Psoas muscle (tissue), 8 donors: Measurements from ENCODE around the gene CHIC1. TPM values are rescaled to one million over a fixed set of nuclear protein-coding genes. Genes with fewer than 3 reads are reported as not detected.

ENCODE experiments used
- ATAC-seq, 4 donors: fragments of 200-7000 bp; cut with Tn5 transposase; one replicate each; pipeline ENCODE4 v1.9.1; 2020; ENCODE audit warnings: moderate library complexity in 3 of 4, mild to moderate bottlenecking in 2 of 4
- DNase-seq, 2 donors: peaks; one replicate each; pipeline ENCODE4 v3.0.0-alpha.2; 2020
- H3K27ac ChIP-seq: fragments of 200-600 bp; one replicate; pipeline ENCODE4 v1.8.0; 2022
- H3K27me3 ChIP-seq, 3 donors: fragments of 200-600 bp in 1 of 3; one replicate each; pipeline versions ENCODE4 v1.6.1 to v1.8.0; 2013 to 2022; ENCODE audit warnings: low read length in 2 of 3, mild to moderate bottlenecking in 2 of 3, moderate library complexity in 1 of 3; ENCODE audit not compliant: insufficient read depth in 3 of 3
- H3K36me3 ChIP-seq, 2 donors: fragments of 200-600 bp in 1 of 2; one replicate each; pipeline versions ENCODE4 v1.6.1 to v1.8.0; 2013 to 2022; ENCODE audit warnings: low read depth in 1 of 2, mild to moderate bottlenecking in 1 of 2, moderate library complexity in 1 of 2; ENCODE audit not compliant: insufficient read depth in 1 of 2
- H3K4me1 ChIP-seq: fragments of 200-600 bp; one replicate; pipeline ENCODE4 v1.8.0; 2022
- H3K4me3 ChIP-seq: fragments of 200-600 bp; one replicate; pipeline ENCODE4 v1.8.0; 2022; ENCODE audit warnings: mild to moderate bottlenecking
- H3K9me3 ChIP-seq: fragments of 200-600 bp; one replicate; pipeline ENCODE4 v1.8.0; 2022
- CTCF ChIP-seq: fragments of 200-600 bp; IDR thresholded peaks from one replicate; pipeline ENCODE4 v1.8.0; 2022; ENCODE audit warnings: antibody characterized with exemption
- WGBS, 3 donors: extraction: QIAGEN DNeasy Blood & Tissue Kit; methylation state at CpG; one replicate each; pipeline versions ENCODE4 v1.1.6 to v1.1.7; 2013; 5-methylcytosine and 5-hydroxymethylcytosine counted together
- intact Hi-C, 2 donors: fragments of 100-400 bp; cut with DNase I; formaldehyde crosslinking; loops; one replicate each; pipeline versions ENCODE4 v1.11.0 to v1.14.2; 2022
- polyA plus RNA-seq, 3 donors: library from polyadenylated mRNA; stranded (reverse); fragments of 200-250 nt; gene quantifications; one replicate each; pipeline ENCODE4 v1.2.3, GENCODE V29; 2013
- total RNA-seq, 4 donors: library from RNA; stranded (reverse); fragmentation: NEBNext Ultra II Directional in 2 of 4; extraction: Animal tissue kit (Norgen Biotek cat#: 25700) in 2 of 4; gene quantifications; one replicate each; pipeline versions ENCODE4 v1.2.1 to v1.2.4, GENCODE V29; 2021 to 2023
- donor health status: healthy with polysubstance abuse.
- donor health status: DM: no; HTN: no; CAD: no; lungs with moderate emphysema.
- donor health status: Bipolar disorder and iron deficiency.
- donor health status: healthy.
- donor health status: DM: yes; HTN: yes; CAD: no.
- donor health status: DM: no; HTN: no; CAD: no.
- donor health status: DM: no; HTN: no; CAD: no.
- donor health status: DM: yes; HTN: yes; CAD: no.

Gene CHIC1
- total and polyA plus RNA-seq, 7 donors, result 0.70 to 6.8 (median 1.9) TPM

DNA sequence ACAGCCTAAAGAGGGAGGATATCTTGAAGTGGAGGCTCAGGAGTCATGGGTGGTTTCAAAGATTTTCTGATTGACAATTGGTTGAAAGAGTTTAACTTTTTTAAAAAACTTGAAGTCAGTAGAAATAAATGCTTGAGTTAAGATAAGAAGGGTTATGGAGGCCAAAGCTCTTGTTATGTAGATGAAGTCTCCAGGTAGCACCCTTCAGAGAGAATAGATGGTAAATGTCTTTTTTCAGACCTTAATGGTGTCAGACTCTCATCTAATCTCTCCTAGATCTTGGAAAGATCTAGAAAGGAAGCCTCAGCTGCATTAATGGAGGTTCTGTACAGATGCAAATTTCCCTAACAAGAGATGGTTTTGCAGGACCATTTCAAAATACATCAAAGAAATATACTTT lies 6.8 kb upstream of the CHIC1 start:
- no peak overlapping the region for H3K4me3 ChIP-seq
- no peaks in the 10 kb centered on the region for H3K4me1 ChIP-seq
- no peaks in the 10 kb centered on the region for H3K36me3 ChIP-seq
- intact Hi-C loops, result no loop called here
- ATAC-seq (no peak), DNase-seq (no peak)
- no peak for TF ChIP-seq CTCF
- H3K27me3 ChIP-seq, result no peaks in the 10 kb centered on the region
- no peaks in the 10 kb centered on the region for H3K9me3 ChIP-seq
- no peak overlapping the region for H3K27ac ChIP-seq

DNA sequence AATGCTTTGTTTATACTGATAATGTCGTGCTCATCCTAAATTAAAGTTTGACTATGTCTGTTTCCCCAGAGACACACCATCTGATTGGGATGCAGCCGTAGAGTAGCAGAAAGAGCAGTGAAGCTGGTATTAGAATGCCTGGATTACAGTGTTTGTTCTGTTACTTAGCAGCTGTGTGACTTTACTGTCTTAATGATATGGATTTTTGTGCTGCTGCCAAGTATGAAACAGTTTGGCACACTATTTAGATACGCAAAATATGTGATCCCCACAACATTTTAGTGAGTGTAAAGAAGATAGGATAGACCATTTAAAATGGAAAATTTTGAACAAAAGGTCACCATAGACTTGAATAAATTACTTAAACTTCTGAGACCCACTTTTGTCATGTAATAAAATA lies 1.2 kb upstream of the CHIC1 start:
- Histone ChIP-seq H3K27me3 (peaks cover 0 to 7% (median 0%) of the 10 kb centered on the region in 3 donors), H3K27ac (no peak overlapping the region), H3K4me3 (no peak overlapping the region), H3K9me3 (no peaks in the 10 kb centered on the region), H3K4me1 (no peaks in the 10 kb centered on the region), H3K36me3 (no peaks in the 10 kb centered on the region)
- DNase-seq (no peak), ATAC-seq (no peak)
- intact Hi-C loops, result no loop called here
- WGBS, 3 donors, result 31 to 33% (median 31%) methylated on average over 3 of the region's 3 CpGs
- TF ChIP-seq CTCF, result no peak

DNA sequence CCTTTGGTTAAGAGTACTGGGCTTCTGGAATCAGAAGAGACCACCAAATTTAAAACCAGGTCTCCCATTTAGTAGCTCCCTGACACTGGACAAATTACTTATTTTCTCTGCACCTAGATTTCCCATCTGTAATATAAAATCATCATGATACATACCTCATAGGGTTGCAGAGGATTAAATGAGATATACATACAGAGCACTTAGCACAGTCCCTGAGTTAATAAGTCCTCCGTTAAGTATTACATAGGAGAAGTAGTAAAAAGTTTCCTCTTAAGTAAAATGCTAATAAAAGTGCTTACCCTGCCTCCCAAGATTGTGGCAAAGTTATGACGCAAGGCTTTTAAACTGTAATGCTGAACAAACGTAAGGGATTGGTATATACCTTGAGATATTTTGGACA lies 539 bp upstream of the CHIC1 start:
- peaks cover 0 to 14% (median 0%) of the 10 kb centered on the region in 3 donors for H3K27me3 ChIP-seq
- H3K9me3 ChIP-seq, result no peaks in the 10 kb centered on the region
- no peak for DNase-seq
- intact Hi-C loops, result no loop called here
- H3K27ac ChIP-seq, result peak overlapping the region; percentile 41
- H3K4me1 ChIP-seq, result no peaks in the 10 kb centered on the region
- H3K4me3 ChIP-seq, result peak overlapping the region; percentile 63
- ATAC-seq, result no peak
- H3K36me3 ChIP-seq, result no peaks in the 10 kb centered on the region
- TF ChIP-seq CTCF, result no peak
- WGBS, 3 donors, result 1 to 19% (median 3%) methylated on average over 3 of the region's 3 CpGs

- DNase-seq (no peak), ATAC-seq (peak in 2 of 4 donors; percentile 8 to 37)
- no peaks in the 10 kb centered on the region for H3K36me3 ChIP-seq
- H3K27ac ChIP-seq, result peak overlapping the region; percentile 41
- H3K27me3 ChIP-seq, result peaks cover 0 to 15% (median 0%) of the 10 kb centered on the region in 3 donors
- intact Hi-C loops, result no loop called here
- WGBS, 3 donors, result 0 to 17% (median 3%) methylated on average over 3 of the region's 3 CpGs
- H3K9me3 ChIP-seq, result no peaks in the 10 kb centered on the region
- H3K4me3 ChIP-seq, result peak overlapping the region; percentile 63
- no peaks in the 10 kb centered on the region for H3K4me1 ChIP-seq
- no peak for TF ChIP-seq CTCF
Observed at GRCh38 chrX:73563738-73564068, 706 bp downstream of the CHIC1 start.

- ATAC-seq (no peak), DNase-seq (no peak)
- Histone ChIP-seq H3K27me3 (no peaks in the 10 kb centered on the region), H3K27ac (no peak overlapping the region), H3K4me3 (no peak overlapping the region), H3K4me1 (no peaks in the 10 kb centered on the region), H3K9me3 (peaks cover 18% of the 10 kb centered on the region), H3K36me3 (no peaks in the 10 kb centered on the region)
- intact Hi-C loops, result no loop called here
- 31 to 36% (median 34%) methylated on average over 2 of the region's 2 CpGs for WGBS, 3 donors
- no peak for TF ChIP-seq CTCF
Observed at GRCh38 chrX:73577361-73577760, 14.4 kb downstream of the CHIC1 start.
